GM18498 (cell line): ENCODE data around the gene A2M.
"Not testable (repeated sequence)": the region's sequence is repeated elsewhere in the genome, so short reads cannot be mapped to it uniquely, and the experiment has no call there.

ENCODE experiments used
- ATAC-seq: cut with Tn5 transposase; IDR thresholded peaks from one replicate; pipeline ENCODE4 v1.9.1; 2021; ENCODE audit warnings: mild to moderate bottlenecking, moderate library complexity; ENCODE audit not compliant: unreplicated experiment

The A2M gene

DNA sequence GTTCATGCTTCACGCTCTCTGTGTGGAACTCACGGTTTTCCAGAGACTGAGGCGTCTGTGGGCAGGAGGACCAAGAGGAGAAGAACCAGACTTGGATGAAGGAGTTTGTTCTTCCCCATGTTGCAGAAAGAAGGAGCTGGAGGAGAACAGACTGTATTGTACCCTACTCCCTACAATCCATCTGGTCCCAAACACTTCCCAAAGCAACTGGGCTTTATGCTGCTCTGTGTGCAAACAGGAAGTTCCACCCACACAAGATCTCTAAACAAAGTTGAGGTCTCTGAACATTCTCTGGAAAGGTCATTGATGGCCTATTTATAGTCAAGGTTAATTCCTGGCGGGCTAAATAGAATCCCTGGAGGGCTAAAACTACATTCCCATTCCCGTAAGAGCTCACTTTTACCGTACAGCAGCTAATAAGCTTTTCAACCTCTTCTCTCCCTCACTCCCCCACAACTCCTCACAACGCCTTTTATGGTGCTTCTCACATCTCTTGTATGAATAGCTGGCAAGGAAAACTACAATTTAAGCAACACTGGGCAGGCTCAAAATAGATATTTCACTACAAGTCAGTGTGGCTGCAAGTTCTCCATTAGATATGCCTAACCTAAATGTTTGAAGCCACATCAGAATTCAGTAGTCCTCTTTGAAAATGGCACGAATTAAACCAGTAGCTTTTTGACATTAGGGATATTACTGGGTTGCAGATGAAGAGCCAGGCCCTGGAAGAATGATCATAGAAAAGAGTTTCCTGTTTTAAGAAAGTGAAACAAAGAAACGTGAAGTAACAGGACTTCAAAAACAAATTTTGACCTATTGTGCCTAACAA, at the start of gene A2M:
Gene A2M (minus strand): TSS at position 189 of the 829 bp plus-strand sequence. CDS start 70 bp downstream, at position 119.
- no peak for ATAC-seq

- ATAC-seq, result no peak
These were observed 47.7 kb upstream of the A2M start for GRCh38 chr12:9163392-9163791.

GRCh38 chr12:9156119-9156518, 40.4 kb upstream of the A2M start:
- ATAC-seq, result no peak

DNA sequence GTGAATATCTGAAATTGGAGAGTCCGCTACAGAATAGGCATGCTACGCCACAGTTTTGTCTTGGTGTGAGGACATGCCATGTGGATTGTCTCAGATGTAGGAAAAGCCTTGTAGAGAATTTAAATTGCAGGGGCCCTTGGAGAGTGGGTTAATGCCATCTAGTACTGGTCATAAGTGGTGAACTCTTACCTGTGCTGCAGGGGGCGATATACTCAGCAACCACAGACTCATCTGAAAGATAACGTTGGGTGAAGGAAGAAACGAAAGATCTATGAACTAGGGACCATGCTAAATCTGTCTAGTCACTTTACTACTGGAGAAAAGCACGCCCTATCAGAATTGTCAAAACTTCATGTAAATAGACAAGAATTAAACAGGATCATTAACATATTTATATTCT, 33.7 kb upstream of the A2M start:
- no peak for ATAC-seq

- ATAC-seq, result no peak
These were observed 33.2 kb upstream of the A2M start for GRCh38 chr12:9148926-9149325.

- ATAC-seq, result no peak
These were observed 31.7 kb upstream of the A2M start for GRCh38 chr12:9147461-9147860.

DNA sequence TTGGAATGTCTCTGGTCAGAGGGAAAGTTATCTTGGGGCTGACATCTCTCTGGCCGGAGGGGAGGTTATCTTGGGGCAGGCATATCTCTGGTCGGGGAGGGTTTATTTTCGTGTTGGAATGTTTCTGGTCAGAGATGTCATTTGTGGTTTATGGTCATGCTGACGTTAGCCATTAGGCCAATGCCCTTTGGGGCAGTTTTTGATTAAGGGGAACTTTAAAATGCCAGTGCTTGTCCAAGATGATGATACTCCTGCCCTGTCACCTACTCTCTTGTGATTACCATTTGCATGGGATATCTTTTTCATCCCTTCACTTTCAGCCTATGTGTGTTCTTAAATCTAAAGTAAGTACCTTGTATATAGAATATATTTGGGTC, 29.0 kb upstream of the A2M start:
- ATAC-seq, result no peak

- ATAC-seq, result no peak
These were observed 28.4 kb upstream of the A2M start for GRCh38 chr12:9143929-9144729.

DNA sequence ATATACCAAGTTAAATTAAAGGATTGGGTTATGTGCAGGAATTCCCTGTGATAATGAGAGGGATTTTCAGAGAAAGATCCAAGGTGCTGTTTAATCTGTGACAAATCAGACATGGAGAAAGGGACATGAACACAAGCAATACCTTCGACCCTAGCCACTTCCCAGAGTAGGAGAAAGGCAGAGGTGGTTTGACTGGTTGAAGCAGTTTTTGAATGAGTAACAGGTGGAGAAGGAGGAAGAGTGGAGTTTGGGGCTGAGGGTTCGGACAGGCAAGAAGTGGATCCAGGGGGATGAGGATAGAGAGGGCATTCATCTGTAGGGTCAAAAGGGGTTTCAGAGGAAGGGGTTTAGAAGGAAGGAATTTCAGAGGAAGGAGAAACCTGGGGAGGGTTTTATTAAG, 27.4 kb upstream of the A2M start:
- no peak for ATAC-seq

DNA sequence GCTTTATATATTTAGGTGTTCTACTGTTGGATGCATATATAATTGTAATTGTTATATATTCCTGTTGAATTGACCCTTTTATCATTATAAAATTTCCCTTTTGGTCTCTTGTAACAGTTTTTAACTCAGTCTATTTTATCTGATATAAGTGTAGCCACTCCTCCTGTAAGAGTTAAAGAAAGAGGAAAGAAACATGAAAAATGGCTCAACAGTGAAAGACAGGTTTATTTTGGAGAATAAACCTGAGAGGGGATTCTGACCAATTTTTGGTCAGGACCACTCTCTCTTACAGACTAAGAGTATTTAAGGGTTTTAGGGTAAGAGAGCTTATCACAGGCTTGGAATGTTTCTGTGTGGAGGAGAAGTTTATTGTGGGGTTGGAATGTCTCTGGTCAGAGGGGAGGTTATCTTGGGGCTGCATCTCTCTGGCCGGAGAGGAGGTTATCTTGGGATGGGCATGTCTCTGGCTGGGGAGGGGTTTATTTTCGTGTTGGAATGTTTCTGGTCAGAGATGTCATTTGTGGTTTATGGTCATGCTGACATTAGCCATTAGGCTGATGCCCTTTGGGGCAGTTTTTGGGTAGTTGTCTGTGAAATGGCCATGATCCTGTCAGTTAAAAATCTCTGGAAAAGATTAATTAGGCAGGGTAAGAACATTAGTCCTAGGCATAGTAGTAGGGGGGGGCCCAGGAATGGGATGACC, 24.0 kb upstream of the A2M start:
- not testable (repeated sequence) for ATAC-seq

DNA sequence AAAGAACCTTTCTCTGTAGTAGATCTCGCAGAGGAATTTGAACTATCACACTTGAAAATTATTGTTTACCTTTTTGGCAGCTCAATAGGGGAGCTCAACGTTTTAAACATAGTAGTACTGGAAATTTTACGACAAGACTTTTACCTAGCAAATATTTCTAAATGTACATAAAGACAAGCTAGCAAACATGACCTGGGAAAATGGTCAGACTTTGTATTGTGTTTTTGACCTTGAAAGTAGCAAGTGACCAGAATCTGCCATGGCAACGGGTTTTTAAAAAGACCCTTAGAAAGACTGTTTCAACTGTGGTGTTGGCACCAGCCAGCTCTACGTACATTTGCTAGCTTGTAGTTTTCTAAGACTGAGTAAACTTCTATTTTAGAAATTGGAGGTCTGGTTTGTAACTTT, 20.2 kb upstream of the A2M start:
- no peak for ATAC-seq

DNA sequence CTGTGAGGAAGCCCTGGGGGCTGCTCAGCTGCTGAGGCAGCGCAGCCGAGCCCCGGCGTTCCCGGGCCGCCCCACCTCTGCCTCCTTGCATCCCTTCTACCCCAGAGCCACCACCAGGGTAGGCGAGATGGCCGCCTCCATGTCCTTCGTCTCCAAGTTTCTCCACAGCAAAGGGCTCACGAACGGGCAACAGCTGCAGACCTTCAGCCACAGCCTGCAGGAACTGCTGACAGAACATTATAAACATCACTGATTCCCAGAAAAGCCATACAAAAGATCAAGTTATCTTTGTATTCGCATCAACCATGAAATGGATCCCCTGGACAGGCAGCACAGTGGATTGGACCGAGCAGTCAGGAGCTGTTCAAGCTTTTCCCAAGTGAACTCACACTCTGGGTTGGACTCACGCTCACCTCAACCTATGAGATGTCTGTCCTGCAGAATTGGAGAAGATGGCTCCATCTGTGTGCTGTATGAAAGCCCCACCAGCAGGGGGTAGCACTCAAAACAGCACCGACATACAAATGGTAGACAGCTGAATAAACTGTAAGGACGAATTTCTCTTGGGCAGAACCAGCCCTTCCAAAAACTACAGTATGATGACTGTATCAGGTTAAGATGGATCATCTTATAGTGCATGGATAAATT, 19.4 kb upstream of the A2M start:
- ATAC-seq, result no peak

DNA sequence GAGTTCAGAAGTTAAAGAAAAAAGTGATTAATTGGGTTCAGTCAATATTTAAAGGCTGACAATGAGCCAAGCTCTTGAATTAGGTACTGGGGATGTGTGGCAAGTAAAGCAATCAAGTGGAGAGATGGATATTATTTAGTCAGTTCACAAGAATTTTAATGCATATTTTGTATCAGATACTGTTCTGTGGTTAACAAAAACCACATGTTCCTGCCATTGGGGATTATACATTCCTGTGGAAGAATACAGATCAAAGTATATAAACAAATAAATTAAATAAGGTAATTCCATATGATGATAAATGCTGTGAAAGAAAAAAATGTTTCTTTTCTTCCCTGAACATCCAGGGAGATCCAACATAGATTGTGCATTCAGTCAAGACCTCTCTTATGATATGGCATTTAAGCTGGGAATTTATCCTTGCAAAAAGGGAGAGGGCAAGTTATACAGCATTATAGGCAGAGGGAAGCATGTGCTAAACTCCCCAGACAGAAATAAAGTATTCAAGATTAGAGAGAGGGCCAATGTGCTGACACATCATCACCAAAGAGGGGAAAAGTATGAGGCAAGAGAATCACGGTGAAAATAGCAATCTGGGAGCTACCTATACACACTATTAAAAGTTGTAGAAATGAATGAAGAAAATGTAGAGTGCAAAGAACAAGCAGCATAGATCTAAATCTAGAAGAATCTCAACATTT, 17.6 kb upstream of the A2M start:
- ATAC-seq, result no peak

DNA sequence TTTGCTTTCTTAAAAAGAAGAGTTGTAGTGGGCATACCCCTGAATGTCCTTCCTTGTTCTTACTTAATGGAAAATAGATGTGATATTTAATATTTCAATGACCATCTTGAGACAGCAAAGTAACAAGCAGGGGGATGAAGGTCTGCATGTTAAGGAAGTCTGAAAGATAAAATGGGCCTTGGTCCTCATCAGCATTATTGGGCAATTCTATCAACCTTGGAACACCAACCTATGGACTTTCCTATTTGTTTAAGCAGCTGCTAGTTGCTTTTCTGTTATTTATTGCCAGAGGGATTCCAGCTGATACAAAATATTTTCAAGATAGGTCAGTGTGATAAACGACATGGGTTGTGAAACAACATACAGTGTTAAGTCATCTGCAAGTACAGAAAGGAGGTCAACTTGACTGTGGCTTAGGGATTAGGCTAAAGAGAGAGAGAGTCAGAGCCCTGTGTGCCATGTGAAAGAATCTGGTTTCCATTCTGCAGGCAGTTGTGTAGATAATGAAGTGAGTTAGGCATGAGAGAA, 16.4 kb upstream of the A2M start:
- ATAC-seq, result no peak

- no peak for ATAC-seq
These were observed 14.5 kb upstream of the A2M start for GRCh38 chr12:9130244-9130643.

GRCh38 chr12:9127936-9128663, 12.4 kb upstream of the A2M start:
- ATAC-seq, result no peak

DNA sequence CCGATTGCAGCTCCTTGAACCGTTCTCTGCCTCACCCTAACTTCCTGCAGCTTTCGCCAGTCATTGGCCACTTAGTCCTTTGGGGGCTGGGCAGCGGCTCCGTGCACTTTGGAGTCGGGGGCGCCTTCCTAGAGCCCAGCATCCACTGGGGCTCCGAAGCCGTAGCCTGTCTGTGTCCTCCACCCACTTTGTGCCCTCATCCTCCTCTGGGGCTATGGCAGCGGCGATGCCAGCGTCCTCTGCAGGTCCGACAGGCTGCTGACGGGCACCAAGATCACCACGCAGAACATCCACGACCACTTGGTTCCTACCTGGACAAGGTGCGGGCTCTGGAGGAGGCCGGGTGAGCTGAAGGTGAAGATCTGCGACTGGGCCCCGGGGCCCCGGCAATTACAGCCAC, 11.8 kb upstream of the A2M start:
- ATAC-seq, result no peak

DNA sequence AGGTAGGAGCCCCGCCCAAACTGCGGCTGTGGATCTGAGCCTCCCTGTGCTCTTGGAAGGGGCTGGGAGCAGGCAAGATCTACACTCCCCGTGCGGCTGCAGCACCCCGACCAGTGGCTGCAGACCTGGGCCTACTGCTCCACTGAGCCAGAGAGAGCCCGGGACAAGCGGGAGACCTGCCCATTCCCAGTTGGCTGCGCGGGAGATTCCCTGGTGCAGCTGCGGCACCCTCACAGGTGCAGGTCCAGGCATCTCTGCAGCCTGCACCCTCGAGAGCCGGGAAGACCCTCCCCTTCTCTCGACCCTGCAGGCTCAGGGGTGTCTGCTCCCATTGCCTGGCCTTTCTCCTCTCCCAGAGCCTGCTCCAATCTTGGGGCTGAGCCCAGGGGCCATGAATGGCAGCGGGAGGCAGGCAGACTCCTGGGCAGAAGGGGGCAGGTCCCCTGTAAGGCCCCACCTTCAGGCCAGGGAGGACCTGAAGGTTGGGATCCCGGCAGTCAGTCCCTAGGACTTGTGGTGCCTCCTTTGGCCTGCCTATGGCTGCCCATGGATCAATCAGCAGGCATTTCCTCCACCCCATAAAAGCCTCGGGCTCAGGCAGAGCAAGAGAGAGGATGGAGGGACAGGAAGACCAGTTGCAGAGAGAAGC, 8.8 kb upstream of the A2M start:
- no peak for ATAC-seq

DNA sequence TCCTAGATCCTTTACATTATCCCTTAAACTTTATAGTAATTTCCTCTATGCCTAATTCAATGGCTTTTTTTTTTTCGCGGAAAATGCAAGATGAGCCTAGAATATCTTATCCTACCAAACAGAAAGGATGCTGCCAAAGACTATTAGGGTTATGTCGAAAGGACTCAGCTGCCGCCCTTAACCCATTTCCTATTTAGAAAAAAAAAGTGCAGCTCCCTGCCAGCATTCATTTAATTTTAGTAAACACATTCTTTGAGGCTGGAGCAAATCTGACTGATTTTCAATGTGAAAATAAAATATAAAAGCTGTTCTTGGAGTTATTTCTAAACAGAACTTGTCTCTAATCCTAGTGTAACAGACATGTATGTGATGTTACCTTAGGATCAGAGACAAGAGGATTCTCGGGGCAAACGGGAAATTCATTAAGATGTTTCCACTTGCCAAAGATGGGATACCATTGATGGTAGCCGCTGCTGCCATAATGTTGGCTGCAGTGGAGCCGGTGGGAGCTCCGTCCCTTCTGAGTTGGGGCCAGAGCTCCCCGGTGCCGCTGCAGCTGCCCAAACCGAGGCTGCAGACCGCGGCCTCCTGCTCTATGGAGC, 8.2 kb upstream of the A2M start:
- ATAC-seq, result no peak
